ENCODE results near the gene AKAP3. TPM values are rescaled to one million over a fixed set of nuclear protein-coding genes. Genes with fewer than 3 reads are reported as not detected.

The AKAP3 gene
- 1 to 10 TPM; 1.6 to 2.0 TPM for total RNA-seq
- under 1 TPM; 0.21 to 0.51 TPM for polyA plus RNA-seq

DNA sequence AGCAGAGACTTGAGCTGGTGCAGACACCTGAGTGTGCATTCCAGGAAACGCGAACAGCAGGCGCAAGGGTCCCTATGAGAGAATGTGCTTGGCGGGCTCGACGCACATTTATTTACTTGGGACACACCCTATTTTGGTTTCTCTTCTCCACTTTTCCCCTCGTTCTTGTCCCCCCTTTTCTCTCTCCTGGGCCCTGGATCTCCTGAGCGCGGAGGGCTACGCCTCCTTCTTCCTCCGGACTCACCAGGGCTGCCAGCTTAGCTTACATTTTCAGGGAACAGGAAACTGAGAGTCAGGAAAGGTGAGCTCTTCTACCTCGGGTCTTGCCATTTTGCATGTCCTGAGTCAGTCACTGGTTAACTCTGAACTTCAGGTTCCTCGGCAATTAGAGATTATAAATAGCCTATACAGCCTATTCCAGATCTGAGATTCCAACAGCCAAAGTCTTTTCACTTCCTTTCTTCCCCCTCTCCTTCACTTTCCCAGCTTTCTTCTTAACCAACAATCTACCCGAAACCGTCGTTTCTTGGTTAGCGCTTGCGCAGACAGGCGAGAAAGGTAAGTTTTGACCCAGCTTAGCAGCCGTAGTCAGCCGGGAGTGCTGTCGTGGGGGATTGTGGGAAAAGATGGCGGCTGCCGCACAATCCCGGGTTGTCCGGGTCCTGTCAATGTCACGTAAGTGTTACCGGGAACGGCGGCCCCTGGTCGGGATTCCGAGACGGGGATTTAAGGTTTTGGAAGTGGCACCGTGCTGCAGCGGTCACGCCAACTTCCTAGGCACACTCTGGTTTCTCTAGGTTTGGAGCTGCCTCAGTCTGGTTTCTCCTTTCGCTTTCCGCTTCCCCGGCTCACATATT is at the start of gene AKAP3, which contains the start of gene NDUFA9:
Gene AKAP3, minus strand, starts transcription at position 551 of the 857 bp plus-strand sequence. CDS start 10,855 bp downstream, outside the sequence.
Gene NDUFA9, plus strand, starts transcription at position 614 of the 857 bp plus-strand sequence. Its CDS starts 13 bp downstream, at position 627.
- peak; percentile 82 for DNase-seq (ENCODE audit: low spot score)
- H3K9ac ChIP-seq (ENCODE audit: low read depth in 1 of 2, low read length in 2 of 2): peak within 1 kb of the TSS; percentile 90 to 97

More for the DNA sequence above, at the start of gene AKAP3, which contains the start of gene NDUFA9:
- peak in 1 of 2 donors; percentile 82 for TF ChIP-seq GABPA (IDR thresholded peaks at IDR 0.05 in 1 of 2, conservative IDR thresholded peaks at IDR 0.05 in 1 of 2)
- peak in 1 of 2 donors; percentile 18 for TF ChIP-seq HNF4A (conservative IDR thresholded peaks at IDR 0.05)
- peak in 1 of 2 donors; percentile 34 for TF ChIP-seq EGR1 (IDR thresholded peaks at IDR 0.05; ENCODE audit: low read depth in 2 of 2)
- no peak for TF ChIP-seq JUND (IDR thresholded peaks at IDR 0.05)
- TF ChIP-seq, protein P1, sequence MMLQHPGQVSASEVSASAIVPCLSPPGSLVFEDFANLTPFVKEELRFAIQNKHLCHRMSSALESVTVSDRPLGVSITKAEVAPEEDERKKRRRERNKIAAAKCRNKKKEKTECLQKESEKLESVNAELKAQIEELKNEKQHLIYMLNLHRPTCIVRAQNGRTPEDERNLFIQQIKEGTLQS (IDR thresholded peaks at IDR 0.05): peak; percentile 42
- TF ChIP-seq, protein P2, sequence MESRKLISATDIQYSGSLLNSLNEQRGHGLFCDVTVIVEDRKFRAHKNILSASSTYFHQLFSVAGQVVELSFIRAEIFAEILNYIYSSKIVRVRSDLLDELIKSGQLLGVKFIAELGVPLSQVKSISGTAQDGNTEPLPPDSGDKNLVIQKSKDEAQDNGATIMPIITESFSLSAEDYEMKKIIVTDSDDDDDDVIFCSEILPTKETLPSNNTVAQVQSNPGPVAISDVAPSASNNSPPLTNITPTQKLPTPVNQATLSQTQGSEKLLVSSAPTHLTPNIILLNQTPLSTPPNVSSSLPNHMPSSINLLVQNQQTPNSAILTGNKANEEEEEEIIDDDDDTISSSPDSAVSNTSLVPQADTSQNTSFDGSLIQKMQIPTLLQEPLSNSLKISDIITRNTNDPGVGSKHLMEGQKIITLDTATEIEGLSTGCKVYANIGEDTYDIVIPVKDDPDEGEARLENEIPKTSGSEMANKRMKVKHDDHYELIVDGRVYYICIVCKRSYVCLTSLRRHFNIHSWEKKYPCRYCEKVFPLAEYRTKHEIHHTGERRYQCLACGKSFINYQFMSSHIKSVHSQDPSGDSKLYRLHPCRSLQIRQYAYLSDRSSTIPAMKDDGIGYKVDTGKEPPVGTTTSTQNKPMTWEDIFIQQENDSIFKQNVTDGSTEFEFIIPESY (IDR thresholded peaks at IDR 0.05): peak; percentile 97
- peak; percentile 32 to 45 for TF ChIP-seq RXRA (IDR thresholded peaks at IDR 0.05)
- TF ChIP-seq YY1 (IDR thresholded peaks at IDR 0.05): peak; percentile 100
- no peak for TF ChIP-seq FOXA2 (IDR thresholded peaks at IDR 0.05)
- TF ChIP-seq, protein P3, sequence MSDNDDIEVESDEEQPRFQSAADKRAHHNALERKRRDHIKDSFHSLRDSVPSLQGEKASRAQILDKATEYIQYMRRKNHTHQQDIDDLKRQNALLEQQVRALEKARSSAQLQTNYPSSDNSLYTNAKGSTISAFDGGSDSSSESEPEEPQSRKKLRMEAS (IDR thresholded peaks at IDR 0.05): peak; percentile 54
- TF ChIP-seq, protein P4, sequence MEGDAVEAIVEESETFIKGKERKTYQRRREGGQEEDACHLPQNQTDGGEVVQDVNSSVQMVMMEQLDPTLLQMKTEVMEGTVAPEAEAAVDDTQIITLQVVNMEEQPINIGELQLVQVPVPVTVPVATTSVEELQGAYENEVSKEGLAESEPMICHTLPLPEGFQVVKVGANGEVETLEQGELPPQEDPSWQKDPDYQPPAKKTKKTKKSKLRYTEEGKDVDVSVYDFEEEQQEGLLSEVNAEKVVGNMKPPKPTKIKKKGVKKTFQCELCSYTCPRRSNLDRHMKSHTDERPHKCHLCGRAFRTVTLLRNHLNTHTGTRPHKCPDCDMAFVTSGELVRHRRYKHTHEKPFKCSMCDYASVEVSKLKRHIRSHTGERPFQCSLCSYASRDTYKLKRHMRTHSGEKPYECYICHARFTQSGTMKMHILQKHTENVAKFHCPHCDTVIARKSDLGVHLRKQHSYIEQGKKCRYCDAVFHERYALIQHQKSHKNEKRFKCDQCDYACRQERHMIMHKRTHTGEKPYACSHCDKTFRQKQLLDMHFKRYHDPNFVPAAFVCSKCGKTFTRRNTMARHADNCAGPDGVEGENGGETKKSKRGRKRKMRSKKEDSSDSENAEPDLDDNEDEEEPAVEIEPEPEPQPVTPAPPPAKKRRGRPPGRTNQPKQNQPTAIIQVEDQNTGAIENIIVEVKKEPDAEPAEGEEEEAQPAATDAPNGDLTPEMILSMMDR (IDR thresholded peaks at IDR 0.05; ENCODE audit: low read depth, low read length, missing input control): no peak
- TF ChIP-seq RAD21 (IDR thresholded peaks at IDR 0.05): peak; percentile 42 to 56
- peak; percentile 62 for TF ChIP-seq TAF1 (conservative IDR thresholded peaks at IDR 0.05)
- no peak for TF ChIP-seq HNF4G (IDR thresholded peaks at IDR 0.05)
- no peak for TF ChIP-seq FOXA1 (IDR thresholded peaks at IDR 0.05)
- TF ChIP-seq, protein P5, sequence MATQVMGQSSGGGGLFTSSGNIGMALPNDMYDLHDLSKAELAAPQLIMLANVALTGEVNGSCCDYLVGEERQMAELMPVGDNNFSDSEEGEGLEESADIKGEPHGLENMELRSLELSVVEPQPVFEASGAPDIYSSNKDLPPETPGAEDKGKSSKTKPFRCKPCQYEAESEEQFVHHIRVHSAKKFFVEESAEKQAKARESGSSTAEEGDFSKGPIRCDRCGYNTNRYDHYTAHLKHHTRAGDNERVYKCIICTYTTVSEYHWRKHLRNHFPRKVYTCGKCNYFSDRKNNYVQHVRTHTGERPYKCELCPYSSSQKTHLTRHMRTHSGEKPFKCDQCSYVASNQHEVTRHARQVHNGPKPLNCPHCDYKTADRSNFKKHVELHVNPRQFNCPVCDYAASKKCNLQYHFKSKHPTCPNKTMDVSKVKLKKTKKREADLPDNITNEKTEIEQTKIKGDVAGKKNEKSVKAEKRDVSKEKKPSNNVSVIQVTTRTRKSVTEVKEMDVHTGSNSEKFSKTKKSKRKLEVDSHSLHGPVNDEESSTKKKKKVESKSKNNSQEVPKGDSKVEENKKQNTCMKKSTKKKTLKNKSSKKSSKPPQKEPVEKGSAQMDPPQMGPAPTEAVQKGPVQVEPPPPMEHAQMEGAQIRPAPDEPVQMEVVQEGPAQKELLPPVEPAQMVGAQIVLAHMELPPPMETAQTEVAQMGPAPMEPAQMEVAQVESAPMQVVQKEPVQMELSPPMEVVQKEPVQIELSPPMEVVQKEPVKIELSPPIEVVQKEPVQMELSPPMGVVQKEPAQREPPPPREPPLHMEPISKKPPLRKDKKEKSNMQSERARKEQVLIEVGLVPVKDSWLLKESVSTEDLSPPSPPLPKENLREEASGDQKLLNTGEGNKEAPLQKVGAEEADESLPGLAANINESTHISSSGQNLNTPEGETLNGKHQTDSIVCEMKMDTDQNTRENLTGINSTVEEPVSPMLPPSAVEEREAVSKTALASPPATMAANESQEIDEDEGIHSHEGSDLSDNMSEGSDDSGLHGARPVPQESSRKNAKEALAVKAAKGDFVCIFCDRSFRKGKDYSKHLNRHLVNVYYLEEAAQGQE (IDR thresholded peaks at IDR 0.05): peak; percentile 68
- TF ChIP-seq SP1 (IDR thresholded peaks at IDR 0.05): peak; percentile 33
- no peak for TF ChIP-seq NR2F2 (IDR thresholded peaks at IDR 0.05)
- Histone ChIP-seq H3K4me1 (ENCODE audit: control insufficient read depth in 4 of 4, insufficient read depth in 4 of 4, low read length in 3 of 4) (peaks cover 0 to 24% (median 22%) of the 10 kb centered on the region in 4 donors), H3K4me3 (ENCODE audit: low read depth in 1 of 3, low read length in 3 of 3) (peak within 1 kb of the TSS; percentile 79 to 99 (median 94)), H3K9me3 (ENCODE audit: control insufficient read depth in 4 of 4, low read length in 3 of 4) (no peaks in the 10 kb centered on the region), H3K36me3 (ENCODE audit: control insufficient read depth in 4 of 4, insufficient read depth in 3 of 4, low read depth in 1 of 4, low read length in 3 of 4) (no peaks in the 10 kb centered on the region), H3K27ac (ENCODE audit: low read depth in 1 of 2, low read length in 2 of 2) (peak within 1 kb of the TSS; percentile 76 to 80), H3K27me3 (ENCODE audit: control insufficient read depth in 4 of 4, insufficient read depth in 4 of 4, low read length in 3 of 4) (no peaks in the 10 kb centered on the region)
- under 1% methylated on average over 39 of the region's 39 CpGs for WGBS

Measured in liver (tissue), 9 donors.